Inflammatory macrophage (primary cell): ENCODE measurements around the gene KIF2A.

Source experiments
- DNase-seq, 2 donors: peaks; one replicate each; pipeline ENCODE4 v3.0.0-alpha.2; 2020 to 2022

Gene KIF2A

DNA sequence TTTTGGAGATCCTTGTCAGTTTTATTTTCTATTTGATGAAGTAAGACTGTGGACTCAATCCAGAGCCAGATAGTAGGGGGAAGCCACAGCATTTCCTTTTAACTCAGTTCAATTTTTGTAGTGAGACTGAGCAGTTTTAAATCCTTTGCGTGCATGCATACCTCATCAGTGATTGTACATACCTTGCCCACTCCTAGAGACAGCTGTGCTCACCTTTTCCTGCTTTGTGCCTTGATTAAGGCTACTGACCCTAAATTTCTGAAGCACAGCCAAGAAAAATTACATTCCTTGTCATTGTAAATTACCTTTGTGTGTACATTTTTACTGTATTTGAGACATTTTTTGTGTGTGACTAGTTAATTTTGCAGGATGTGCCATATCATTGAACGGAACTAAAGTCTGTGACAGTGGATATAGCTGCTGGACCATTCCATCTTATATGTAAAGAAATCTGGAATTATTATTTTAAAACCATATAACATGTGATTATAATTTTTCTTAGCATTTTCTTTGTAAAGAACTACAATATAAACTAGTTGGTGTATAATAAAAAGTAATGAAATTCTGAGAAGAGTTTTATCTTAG lies 79.9 kb downstream of the KIF2A start:
- DNase-seq = no peak

GRCh38 chr5:62386824-62387223 lies 80.8 kb downstream of the KIF2A start:
- DNase-seq = peak in 1 of 2 donors; percentile 4

GRCh38 chr5:62395210-62395950 lies 89.4 kb downstream of the KIF2A start:
- no peak for DNase-seq

GRCh38 chr5:62403411-62404250 lies 97.6 kb downstream of the KIF2A start, which contains the start of gene DIMT1:
TSS of gene DIMT1 (minus strand) at chr5:62403905. CDS start at chr5:62403772, 133 bp downstream.
- DNase-seq = peak; percentile 98

DNA sequence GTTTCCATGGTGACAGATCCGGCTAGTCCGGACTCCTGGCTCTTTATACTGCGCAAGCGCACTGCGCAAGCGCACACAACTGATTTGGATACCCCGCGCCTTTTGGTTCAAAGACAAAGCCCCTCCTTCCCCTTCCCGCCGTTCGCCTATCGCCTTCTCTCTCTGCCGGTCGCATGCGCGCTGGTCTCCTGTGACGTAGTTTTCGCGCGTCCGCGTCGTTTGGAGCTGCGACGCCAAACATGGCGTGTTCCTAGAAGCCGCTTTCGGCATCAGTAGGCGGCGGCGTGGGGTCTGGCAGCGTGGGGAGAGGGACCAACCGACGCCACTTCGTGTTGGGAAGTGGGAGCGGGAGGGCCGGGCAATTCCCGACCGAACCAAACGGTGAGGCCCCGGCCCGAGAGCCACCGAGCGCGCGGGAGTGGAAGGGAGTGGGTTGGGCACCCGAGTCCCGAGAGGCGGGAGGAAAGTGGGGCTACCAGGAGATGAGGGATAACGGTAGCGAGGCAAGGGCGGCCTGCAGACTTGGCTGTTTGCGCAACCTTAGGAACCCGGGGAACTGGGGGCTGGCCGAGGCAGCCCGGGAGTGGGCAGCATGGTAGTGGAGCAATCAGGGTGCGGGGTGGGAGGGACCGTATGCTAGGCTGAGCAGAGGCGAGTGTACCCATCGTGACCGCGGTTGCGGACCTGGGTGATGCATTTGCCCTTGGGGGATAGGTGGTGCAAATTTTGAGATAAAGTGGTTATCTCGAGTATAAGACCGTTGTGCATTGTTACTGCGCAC lies 106.7 kb downstream of the KIF2A start, which contains the start of gene IPO11:
TSS of gene IPO11 (plus strand) at position 215 of the 781 bp plus-strand sequence. CDS start 24,517 bp downstream, outside the sequence.
- peak; percentile 99 for DNase-seq

GRCh38 chr5:62413711-62414110 lies 107.7 kb downstream of the KIF2A start:
- no peak for DNase-seq

GRCh38 chr5:62418462-62419076 lies 112.6 kb downstream of the KIF2A start:
- no peak for DNase-seq

GRCh38 chr5:62419609-62420008 lies 113.6 kb downstream of the KIF2A start:
- DNase-seq = no peak

GRCh38 chr5:62421414-62421813 lies 115.4 kb downstream of the KIF2A start:
- no peak for DNase-seq

DNA sequence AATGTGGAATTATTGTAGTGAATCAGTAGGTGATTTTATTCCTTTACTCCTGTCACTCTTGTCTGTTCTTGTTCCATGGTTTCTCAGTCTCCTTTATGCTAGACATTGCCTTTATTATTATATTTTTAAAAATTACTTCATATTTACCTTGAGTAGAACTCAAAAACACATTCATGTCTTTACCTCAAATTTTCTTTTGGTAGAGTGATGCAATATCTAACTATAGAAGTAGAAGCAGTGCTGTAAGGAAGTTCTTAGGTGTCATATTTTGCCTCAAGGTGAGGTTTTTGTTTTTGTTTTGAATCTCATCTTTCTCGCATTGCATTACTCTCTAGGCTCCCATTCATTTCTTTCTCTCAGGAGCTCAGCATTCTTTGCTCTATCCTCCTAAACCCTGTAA lies 118.8 kb downstream of the KIF2A start:
- DNase-seq = no peak

- peak; percentile 8 to 57 for DNase-seq
Measured at GRCh38 chr5:62431735-62432620, 126.0 kb downstream of the KIF2A start.

GRCh38 chr5:62432621-62433064 lies 126.6 kb downstream of the KIF2A start:
- DNase-seq = peak; percentile 28 to 37
